Endothelial cell (in vitro differentiated cells): ENCODE data around the gene THAP7. TPM values are rescaled to one million over a fixed set of nuclear protein-coding genes. Genes with fewer than 3 reads are reported as not detected.

Experiments used
- DNase-seq: peaks from one replicate; pipeline ENCODE4 v3.0.0; 2021; ENCODE audit warnings: low spot score
- H3K27ac Mint-ChIP-seq: one replicate; pipeline ENCODE4 v1.8.0; 2021; ENCODE audit warnings: mixed read lengths, inconsistent platforms; ENCODE audit not compliant: unreplicated experiment
- H3K27me3 Mint-ChIP-seq: one replicate; pipeline ENCODE4 v1.8.0; 2021; ENCODE audit warnings: mild to moderate bottlenecking, moderate library complexity, mixed read lengths, inconsistent platforms; ENCODE audit not compliant: unreplicated experiment
- H3K36me3 Mint-ChIP-seq: one replicate; pipeline ENCODE4 v1.8.0; 2021; ENCODE audit warnings: mild to moderate bottlenecking, low read depth, mixed read lengths, inconsistent platforms; ENCODE audit not compliant: unreplicated experiment
- H3K4me1 Mint-ChIP-seq: one replicate; pipeline ENCODE4 v1.8.0; 2021; ENCODE audit warnings: mild to moderate bottlenecking, mixed read lengths, inconsistent platforms; ENCODE audit not compliant: unreplicated experiment
- H3K4me3 Mint-ChIP-seq: one replicate; pipeline ENCODE4 v1.8.0; 2021; ENCODE audit warnings: mild to moderate bottlenecking, mixed read lengths, inconsistent platforms; ENCODE audit not compliant: unreplicated experiment
- H3K9me3 Mint-ChIP-seq: one replicate; pipeline ENCODE4 v1.8.0; 2021; ENCODE audit warnings: mixed read lengths, inconsistent platforms; ENCODE audit not compliant: unreplicated experiment
- CTCF ChIP-seq: fragments of 200-600 bp; sonication (generic); IDR thresholded peaks from one replicate; pipeline ENCODE4 v1.5.0; 2021; ENCODE audit warnings: antibody characterized with exemption; ENCODE audit not compliant: unreplicated experiment
- total RNA-seq: library from RNA; stranded (reverse); fragmentation: NEBNext Ultra II Directional; extraction: Animal tissue kit (Norgen Biotek cat#: 25700); gene quantifications from one replicate; pipeline ENCODE4 v1.2.1, GENCODE V29; 2021; ENCODE audit not compliant: unreplicated experiment

THAP7 gene
- total RNA-seq, 1 donor from 2014 or later = 13.5 TPM

GRCh38 chr22:21047035-21047661 is 45.2 kb upstream of the THAP7 start:
- no peak for TF ChIP-seq CTCF
- no peak for DNase-seq
- peaks cover 4% of the 10 kb centered on the region for H3K27me3 Mint-ChIP-seq
- no peaks in the 10 kb centered on the region for H3K36me3 Mint-ChIP-seq
- no peaks in the 10 kb centered on the region for H3K9me3 Mint-ChIP-seq
- no peak overlapping the region for H3K27ac Mint-ChIP-seq
- H3K4me3 Mint-ChIP-seq = no peak overlapping the region
- peaks cover 12% of the 10 kb centered on the region for H3K4me1 Mint-ChIP-seq

- no peaks in the 10 kb centered on the region for H3K4me1 Mint-ChIP-seq
- H3K4me3 Mint-ChIP-seq = peak within 1 kb of the TSS; percentile 95
- DNase-seq = peak; percentile 98
- H3K27me3 Mint-ChIP-seq = peaks cover 2% of the 10 kb centered on the region
- no peaks in the 10 kb centered on the region for H3K9me3 Mint-ChIP-seq
- no peak for TF ChIP-seq CTCF
- peak within 1 kb of the TSS; percentile 97 for H3K27ac Mint-ChIP-seq
- no peaks in the 10 kb centered on the region for H3K36me3 Mint-ChIP-seq
These were observed 43.8 kb upstream of the THAP7 start, which contains the start of gene LRRC74B for GRCh38 chr22:21045585-21046294. Gene LRRC74B (plus strand): TSS chr22:21045946. CDS start chr22:21045987, 41 bp downstream.

GRCh38 chr22:21044931-21045584 is 43.1 kb upstream of the THAP7 start:
- H3K27me3 Mint-ChIP-seq = peaks cover 2% of the 10 kb centered on the region
- peak overlapping the region; percentile 95 for H3K4me3 Mint-ChIP-seq
- H3K4me1 Mint-ChIP-seq = no peaks in the 10 kb centered on the region
- H3K36me3 Mint-ChIP-seq = no peaks in the 10 kb centered on the region
- TF ChIP-seq CTCF = no peak
- H3K9me3 Mint-ChIP-seq = no peaks in the 10 kb centered on the region
- peak overlapping the region; percentile 78 for H3K27ac Mint-ChIP-seq
- no peak for DNase-seq

GRCh38 chr22:21043860-21044535 is 42.1 kb upstream of the THAP7 start:
- DNase-seq = no peak
- Mint-ChIP-seq H3K4me3 (no peak overlapping the region), H3K36me3 (no peaks in the 10 kb centered on the region), H3K27me3 (peaks cover 2% of the 10 kb centered on the region), H3K4me1 (no peaks in the 10 kb centered on the region), H3K9me3 (no peaks in the 10 kb centered on the region), H3K27ac (no peak overlapping the region)
- no peak for TF ChIP-seq CTCF
